GM12878 (cell line): ENCODE data around the gene CHERP. TPM values are rescaled to one million over a fixed set of nuclear protein-coding genes. Genes with fewer than 3 reads are reported as not detected.

Source experiments
- ATAC-seq: fragments of 200-7000 bp; cut with Tn5 transposase; 3 replicates; pipeline ENCODE4 v1.9.1; 2020; ENCODE audit warnings: mild to moderate bottlenecking, moderate library complexity
- BruUV-seq: library from RNA; stranded (reverse); fragments of 400-500 nt; replicated peaks from 2 replicates; lab custom pipeline; 2021; lab: Mats Ljungman, UMichigan
- CTCF ChIA-PET: fragments of 300-600 bp; sonication (Branson Sonifier 250); formaldehyde crosslinking; extraction: SDS; loops from one replicate; lab custom pipeline; 2021; ENCODE audit warnings: inconsistent platforms; lab: Yijun Ruan, JAX
- POLR2A ChIA-PET: fragments of 350-600 bp; formaldehyde crosslinking; extraction: SDS; loops from one replicate; lab custom pipeline; 2021; ENCODE audit warnings: inconsistent platforms; lab: Charles Lee
- RAD21 ChIA-PET: fragments of 300-600 bp; sonication (Branson Sonifier 250); formaldehyde crosslinking; loops from one replicate; lab custom pipeline; 2023; ENCODE audit warnings: antibody characterized with exemption; ENCODE audit not compliant: unreplicated experiment; lab: Charles Lee
- SMC1A ChIA-PET: fragments of 300-600 bp; sonication (Branson Sonifier 250); formaldehyde crosslinking; loops from one replicate; lab custom pipeline; 2023; ENCODE audit not compliant: unreplicated experiment, uncharacterized antibody; lab: Charles Lee
- DNase-seq: peaks from one replicate; pipeline ENCODE4 v3.0.0-alpha.2; 2011; ENCODE audit warnings: low read depth, low spot score
- FAIRE-seq: peaks from 3 replicates; lab custom pipeline; 2011; peaks lifted over from hg19 to GRCh38; lab: Jason Lieb, UNC
- H2AFZ ChIP-seq: 2 replicates; pipeline ENCODE4 v1.6.0; 2011; ENCODE audit warnings: low read depth, low read length, control low read depth; ENCODE audit not compliant: control insufficient read depth
- H3K27ac ChIP-seq: 2 replicates; pipeline ENCODE4 v1.5.1; 2011; ENCODE audit warnings: control low read depth; ENCODE audit not compliant: control insufficient read depth, insufficient read depth
- H3K27me3 ChIP-seq, 2 experiments: replicated peaks in 1 of 2; 2 replicates each; pipeline versions ENCODE4 v1.6.0 to v1.6.1; 2011; ENCODE audit warnings: low read length in 1 of 2; ENCODE audit not compliant: control insufficient read depth in 2 of 2, insufficient read depth in 2 of 2
- H3K36me3 ChIP-seq, 2 experiments: 2 replicates each; pipeline ENCODE4 v1.5.1; 2011; ENCODE audit warnings: low read length in 1 of 2; ENCODE audit not compliant: control insufficient read depth in 2 of 2, insufficient read depth in 2 of 2
- H3K4me1 ChIP-seq: 2 replicates; pipeline ENCODE4 v1.6.1; 2011; ENCODE audit warnings: mild to moderate bottlenecking, low read length, moderate library complexity, mixed read lengths; ENCODE audit not compliant: control insufficient read depth, insufficient read depth
- H3K4me2 ChIP-seq: 2 replicates; pipeline ENCODE4 v1.6.0; 2011; ENCODE audit warnings: control low read depth; ENCODE audit not compliant: control insufficient read depth, insufficient read depth
- H3K4me3 ChIP-seq: fragments of 200-600 bp; sonication (generic); 2 replicates; pipeline ENCODE4 v1.5.1; 2016
- H3K79me2 ChIP-seq: 2 replicates; pipeline ENCODE4 v1.6.0; 2011; ENCODE audit warnings: low read length; ENCODE audit not compliant: control insufficient read depth, insufficient read depth
- H3K9ac ChIP-seq: 2 replicates; pipeline ENCODE4 v1.8.0; 2011; ENCODE audit warnings: low read length, control low read depth, mixed read lengths; ENCODE audit not compliant: control insufficient read depth, insufficient read depth
- H3K9me3 ChIP-seq: replicated peaks from 3 replicates; pipeline ENCODE4 v1.5.1; 2011; ENCODE audit warnings: mild to moderate bottlenecking, low read length; ENCODE audit not compliant: control insufficient read depth, insufficient read depth
- H4K20me1 ChIP-seq: 2 replicates; pipeline ENCODE4 v1.6.0; 2011; ENCODE audit not compliant: control insufficient read depth, insufficient read depth
- ASH2L ChIP-seq: fragments of 300-600, 200-600 bp; sonication (generic); IDR thresholded peaks from 2 replicates; pipeline ENCODE4 v1.6.1; 2017; ENCODE audit warnings: low read depth, mild to moderate bottlenecking, borderline replicate concordance
- E2F8 ChIP-seq: fragments of 450-650 bp; IDR thresholded peaks from 2 replicates; pipeline ENCODE4 v1.6.1; 2018; ENCODE audit warnings: mild to moderate bottlenecking, low read depth, moderate library complexity; ENCODE audit not compliant: partially characterized antibody
- GATAD2B ChIP-seq: fragments of 450-650 bp; conservative IDR thresholded peaks from 2 replicates; pipeline ENCODE4 v1.6.1; 2017; ENCODE audit warnings: low read depth, mild to moderate bottlenecking, moderate library complexity
- IKZF2 ChIP-seq, 2 experiments: fragments of 450-650 bp; IDR thresholded peaks; 2 replicates each; pipeline ENCODE4 v1.6.1; 2017; ENCODE audit warnings: mild to moderate bottlenecking in 2 of 2, moderate library complexity in 2 of 2
- IRF4 ChIP-seq: IDR thresholded peaks from 2 replicates; pipeline ENCODE4 v1.6.1; 2011; ENCODE audit warnings: low read depth, low read length
- MEF2B ChIP-seq: fragments of 450-650 bp; IDR thresholded peaks from 2 replicates; pipeline ENCODE4 v1.6.1; 2018; ENCODE audit warnings: mild to moderate bottlenecking, moderate library complexity; ENCODE audit not compliant: partially characterized antibody, poor library complexity, severe bottlenecking
- MTA2 ChIP-seq: fragments of 450-650 bp; IDR thresholded peaks from 2 replicates; pipeline ENCODE4 v1.6.1; 2016; ENCODE audit warnings: low read depth, mild to moderate bottlenecking, moderate library complexity
- MYC ChIP-seq: IDR thresholded peaks from 2 replicates; pipeline ENCODE4 v1.6.1; 2011; ENCODE audit warnings: mild to moderate bottlenecking, low read length, moderate library complexity, inconsistent platforms; ENCODE audit not compliant: insufficient read depth, insufficient replicate concordance, insufficient read length, severe bottlenecking
- NBN ChIP-seq: fragments of 450-650 bp; IDR thresholded peaks from 2 replicates; pipeline ENCODE4 v1.6.1; 2016
- NR2C1 ChIP-seq: fragments of 450-650 bp; IDR thresholded peaks from 2 replicates; pipeline ENCODE4 v1.6.1; 2017; ENCODE audit warnings: antibody characterized with exemption, mild to moderate bottlenecking, moderate library complexity
- PKNOX1 ChIP-seq: fragments of 450-650 bp; IDR thresholded peaks from 2 replicates; pipeline ENCODE4 v1.6.1; 2016; ENCODE audit warnings: mild to moderate bottlenecking
- POLR2AphosphoS2 ChIP-seq: IDR thresholded peaks from 2 replicates; pipeline ENCODE4 v1.6.1; 2011; ENCODE audit warnings: low read depth, mild to moderate bottlenecking, low read length, improper control_type of control experiment, moderate library complexity
- RELB ChIP-seq: fragments of 450-650 bp; IDR thresholded peaks from 2 replicates; pipeline ENCODE4 v1.6.1; 2017; ENCODE audit warnings: low read depth, mild to moderate bottlenecking, moderate library complexity
- SP1 ChIP-seq: IDR thresholded peaks from one replicate; pipeline ENCODE4 v1.6.1; 2011; ENCODE audit warnings: low read depth, low read length
- SREBF1 ChIP-seq: IDR thresholded peaks from 2 replicates; pipeline ENCODE4 v1.6.1; 2012; ENCODE audit warnings: mild to moderate bottlenecking, low read length
- ZNF207 ChIP-seq: fragments of 450-650 bp; IDR thresholded peaks from 2 replicates; pipeline ENCODE4 v1.6.1; 2014; ENCODE audit warnings: antibody characterized with exemption, mild to moderate bottlenecking, borderline replicate concordance
- WGBS: methylation state at CpG from one replicate; pipeline ENCODE4 v1.1.6; 2016; ENCODE audit warnings: low lambda C conversion rate; ENCODE audit not compliant: insufficient replicate concordance, insufficient coverage; ENCODE audit errors: missing lambda C conversion rate; 5-methylcytosine and 5-hydroxymethylcytosine counted together
- in situ Hi-C: fragments of 300-500 bp; cut with MboI; formaldehyde crosslinking; loops from 9 replicates; pipeline ENCODE4 v1.14.3; 2018; ENCODE audit warnings: mixed read lengths
- intact Hi-C: fragments of 100-400 bp; cut with micrococcal nuclease; formaldehyde crosslinking; loops from one replicate; pipeline ENCODE4 v1.14.2; 2022; ENCODE audit not compliant: unreplicated experiment
- polyA plus RNA-seq, 11 experiments: library from polyadenylated mRNA; depleted of rRNA in 4 of 11; unstranded in 6 of 11; stranded (reverse) in 5 of 11; fragments of >200 nt; fragmentation: Nextera tagmentation in 4 of 11; fragmentation: Illumina TruSeq in 1 of 11; extraction: Ambion mirVana in 4 of 11; extraction: Trizol in 1 of 11; gene quantifications; 1 replicate in 1 of 11; 2 replicates in 10 of 11; pipeline versions ENCODE4 v1.2.1 to v1.2.3, GENCODE V29; 2011 to 2016; ENCODE audit warnings: inconsistent platforms in 2 of 11, missing spikeins in 2 of 11, low read depth in 1 of 11
- total RNA-seq, 4 experiments: library from RNA; depleted of rRNA in 3 of 4; stranded (reverse); fragments of >200 nt in 3 of 4; fragmentation: Illumina TruSeq in 1 of 4; extraction: Trizol in 1 of 4; gene quantifications; 2 replicates each; pipeline versions ENCODE4 v1.2.1 to v1.2.3, GENCODE V29; 2013 to 2021

CHERP gene
- total and polyA plus RNA-seq, 10 of the 15 experiments (the other 5 are each of a cell fraction or from before 2014, with no cell fraction given) = 0.66 to 65.3 (median 12.2) TPM

GRCh38 chr19:16588824-16589577, 46.8 kb upstream of the CHERP start:
- in situ Hi-C loops = loop anchor here (5.0 to 25.0 kb wide), 2 partner anchors 38 to 2002 kb away; partner anchors contain the start of genes CLEC17A and MED26
- DNase-seq = no peak
- ATAC-seq = peak; percentile 0; the same call in 2 of the 3 replicates
- H2AFZ ChIP-seq = no peak overlapping the region
- H3K4me3 ChIP-seq = peak overlapping the region; percentile 72
- no peaks in the 10 kb centered on the region; the same call in 1 of the 2 replicates for H4K20me1 ChIP-seq
- intact Hi-C loops = loop anchor here (1.0 to 5.0 kb wide), 3 partner anchors 47 to 512 kb away; partner anchors contain the start of genes CHERP, HSH2D and TPM4
- CTCF ChIA-PET = interaction anchor here (0.6 to 9.8 kb wide), 5 partner anchors 12 to 140 kb away, joined by 3 to 83 read pairs (median 4); partner anchors contain the start of gene MED26
- H3K4me1 ChIP-seq = peaks cover 70% of the 10 kb centered on the region
- FAIRE-seq = no peak
- 1% methylated on average over 11 of the region's 11 CpGs for WGBS
- POLR2A ChIA-PET = interaction anchor here (0.5 to 13.1 kb wide), 12 partner anchors 11 to 189 kb away, joined by 3 to 220 read pairs (median 4); partner anchors contain the start of genes CHERP, MED26, SLC35E1 and SMIM7
- H3K79me2 ChIP-seq = peaks cover 96% of the 10 kb centered on the region
- BruUV-seq = no TSS peak
- SMC1A ChIA-PET = interaction anchor here (0.6 to 10.9 kb wide), 9 partner anchors 9 to 147 kb away, joined by 3 to 164 read pairs (median 5); partner anchors contain the start of genes MED26, SLC35E1, SMIM7 and TMEM38A
- H3K9me3 ChIP-seq = no peaks in the 10 kb centered on the region
- RAD21 ChIA-PET = interaction anchor here (1.0 to 11.3 kb wide), 13 partner anchors 12 to 536 kb away, joined by 3 to 169 read pairs (median 10); partner anchors contain the start of genes CHERP, MED26, SLC35E1 and SMIM7
- H3K36me3 ChIP-seq = peaks cover 0 to 4% of the 10 kb centered on the region in 2 experiments; a peak in 1 of 4 replicates
- H3K9ac ChIP-seq = peak overlapping the region; percentile 99
- no peaks in the 10 kb centered on the region for H3K27me3 ChIP-seq
- peak overlapping the region; percentile 100 for H3K4me2 ChIP-seq
- peak overlapping the region; percentile 99 for H3K27ac ChIP-seq
- no peak; a peak in 1 of 4 replicates for TF ChIP-seq IKZF2 (IDR thresholded peaks at IDR 0.05)
- no peak for TF ChIP-seq SREBF1
- TF ChIP-seq PKNOX1 = no peak; the same call in 1 of the 2 replicates
- peak; percentile 78 for TF ChIP-seq MEF2B
- no peak for TF ChIP-seq POLR2AphosphoS2
- peak; percentile 2 for TF ChIP-seq SP1
- TF ChIP-seq NBN = 0 out of 2 replicates have a peak, but pooled peaks have one; percentile 10
- TF ChIP-seq ZNF207 = no peak
- TF ChIP-seq IRF4 = 0 out of 2 replicates have a peak, but pooled peaks have one; percentile 5
- TF ChIP-seq ASH2L = 0 out of 2 replicates have a peak, but pooled peaks have one; percentile 12
- TF ChIP-seq RELB = peak; percentile 6; the same call in 1 of the 2 replicates
- TF ChIP-seq NR2C1 = no peak
- peak; percentile 11; the same call in 1 of the 2 replicates for TF ChIP-seq GATAD2B
- no peak for TF ChIP-seq E2F8
- no peak for TF ChIP-seq MTA2
- TF ChIP-seq MYC = peak; percentile 16
